ENCODE measurements around the gene NGEF. TPM values are rescaled to one million over a fixed set of nuclear protein-coding genes. Genes with fewer than 3 reads are reported as not detected.

NGEF gene
- total and polyA plus RNA-seq, 9 of the 15 experiments (the other 6 are each of a cell fraction or from before 2014, with no cell fraction given) = 0.07 to 0.17 (median 0.09) TPM; not detected in 6

DNA sequence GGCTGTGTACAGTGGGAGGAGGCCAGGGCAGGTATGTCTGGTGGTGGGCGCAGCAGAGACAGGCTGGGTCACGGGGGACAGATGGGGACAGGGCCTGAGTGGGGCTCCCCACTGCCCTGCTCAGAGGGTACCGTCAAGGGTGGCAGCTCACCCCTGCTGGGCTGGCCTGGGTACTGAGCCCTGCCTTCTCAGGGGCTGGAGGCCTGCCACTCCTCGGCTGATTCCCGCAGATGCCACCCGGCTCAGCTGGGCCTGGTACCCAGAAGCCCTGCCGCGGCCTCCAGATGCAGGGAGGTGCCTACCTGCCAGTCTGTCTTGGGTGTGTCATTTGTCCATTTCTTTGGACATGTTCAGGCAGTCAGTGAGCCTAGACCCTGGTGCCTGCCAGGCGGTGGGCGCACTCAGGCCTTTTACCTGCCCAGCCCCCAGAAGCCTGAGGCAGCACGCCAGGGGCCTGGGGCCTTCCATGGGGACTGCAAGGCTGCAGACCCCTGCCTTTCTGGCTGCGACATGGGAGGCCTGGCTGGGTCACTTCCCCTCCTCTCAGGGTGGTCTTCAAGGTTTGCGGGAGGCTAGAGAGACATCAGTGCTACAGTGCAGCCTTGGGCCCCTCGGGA is 139.7 kb downstream of the NGEF start (continued):
- TF ChIP-seq ARID4B (CRISPR knock-in tag; IDR thresholded peaks at IDR 0.05) (no peak), ZNF696 (CRISPR knock-in tag; conservative IDR thresholded peaks at IDR 0.05) (no peak)

DNA sequence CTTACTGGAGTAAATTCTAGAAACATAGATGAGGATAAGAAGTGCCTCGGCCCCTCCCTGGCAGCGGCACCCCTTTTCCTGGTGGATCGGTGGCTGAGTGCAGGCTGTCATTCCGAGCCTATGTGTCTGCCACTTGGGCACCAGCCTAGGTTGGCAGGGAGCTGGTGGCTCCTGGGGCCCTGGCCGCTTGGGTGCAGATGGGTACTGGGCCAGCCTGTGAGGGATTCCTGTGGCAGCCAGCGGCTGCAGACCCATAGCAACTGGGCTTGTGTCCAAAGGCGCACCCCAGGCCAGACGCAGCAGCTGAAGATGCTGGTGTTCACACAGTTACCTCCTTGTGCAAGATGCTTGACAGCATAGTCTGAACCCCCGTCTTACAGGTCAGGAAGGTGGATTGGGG is 140.2 kb downstream of the NGEF start:
- in situ Hi-C loops (cut with MboI) = no loop called here
- Histone ChIP-seq H4K20me1 (replicated peaks; ENCODE audit: control insufficient read depth, insufficient read depth, low read length) (no peaks in the 10 kb centered on the region), H3K27ac (ENCODE audit: extremely low read depth, low read depth, low read length) (no peak overlapping the region), H3K79me2 (ENCODE audit: control insufficient read depth, insufficient read depth, low read length) (no peaks in the 10 kb centered on the region), H3K4me2 (ENCODE audit: insufficient read depth, low read length) (no peak overlapping the region), H3K4me1 (replicated peaks in 1 of 2; ENCODE audit: control insufficient read depth in 2 of 2, insufficient read depth in 2 of 2, low read length in 2 of 2) (peaks cover 2 to 17% of the 10 kb centered on the region in 2 experiments; a peak in 3 of 5 replicates), H3K9ac (ENCODE audit: insufficient read depth in 1 of 2, low read depth in 2 of 2, low read length in 2 of 2) (no peak overlapping the region), H3K9me1 (ENCODE audit: control insufficient read depth, insufficient read depth, low read length) (no peaks in the 10 kb centered on the region), H3K36me3 (ENCODE audit: control insufficient read depth, insufficient read depth, low read length) (no peaks in the 10 kb centered on the region), H3K9me3 (replicated peaks; ENCODE audit: control insufficient read depth, insufficient read depth, low read depth, low read length) (no peaks in the 10 kb centered on the region), H2AFZ (ENCODE audit: low read depth, low read length) (no peak overlapping the region), H3K4me3 (no peak overlapping the region), H3K27me3 (ENCODE audit: control insufficient read depth in 2 of 2, insufficient read depth in 2 of 2, low read length in 2 of 2) (no peaks in the 10 kb centered on the region)
- no TSS peak for BruUV-seq (replicated peaks)
- WGBS (ENCODE audit: insufficient coverage, low coverage, missing lambda C conversion rate) = 77% methylated on average over 7 of the region's 9 CpGs
- intact Hi-C loops (cut with micrococcal nuclease) = no loop called here
- ChIA-PET CTCF (ENCODE audit: low intra/inter-chr PET ratio) (no interaction called here), POLR2A (no interaction called here)
- no peak for ATAC-seq
- no peak for TF ChIP-seq TAF9B (IDR thresholded peaks at IDR 0.05; ENCODE audit: partially characterized antibody)
- no peak for TF ChIP-seq FOS (IDR thresholded peaks at IDR 0.05; ENCODE audit: extremely low read depth, insufficient read length)
- TF ChIP-seq USF1 (CRISPR knock-in tag; IDR thresholded peaks at IDR 0.05) = no peak
- no peak for TF ChIP-seq PTRF (tag; IDR thresholded peaks at IDR 0.05)
- no peak for TF ChIP-seq NFYB (IDR thresholded peaks at IDR 0.05; ENCODE audit: extremely low read depth, insufficient read length)
- no peak for TF ChIP-seq ZNF561 (CRISPR knock-in tag; conservative IDR thresholded peaks at IDR 0.05)
- no peak for TF ChIP-seq SETDB1 (IDR thresholded peaks at IDR 0.05; ENCODE audit: low read length)
- no peak for TF ChIP-seq VEZF1 (CRISPR knock-in tag; IDR thresholded peaks at IDR 0.05)
- TF ChIP-seq ZNF551 (CRISPR knock-in tag; IDR thresholded peaks at IDR 0.05) = no peak
- FAIRE-seq = no peak
- no peak for DNase-seq (ENCODE audit: extremely low read depth in 1 of 4, low spot score in 3 of 4)

All from K562 (cell line).